Uterus (tissue), 4 donors: ENCODE measurements around the gene PVR. TPM values are rescaled to one million over a fixed set of nuclear protein-coding genes. Genes with fewer than 3 reads are reported as not detected.

Experiments
- DNase-seq, 2 donors: peaks; one replicate each; pipeline ENCODE4 v3.0.0-alpha.2; 2019 to 2020
- H3K27ac ChIP-seq, 2 donors: fragments of 200-600 bp; sonication (generic); 1 replicate in 1 of 2; 2 replicates in 1 of 2; pipeline ENCODE4 v1.5.1; 2016 to 2018
- H3K27me3 ChIP-seq, 2 donors: fragments of 200-600 bp; sonication (generic); one replicate each; pipeline ENCODE4 v1.5.1; 2018 to 2019; ENCODE audit warnings: control low read depth in 1 of 2
- H3K36me3 ChIP-seq, 2 donors: fragments of 200-600 bp; sonication (generic); one replicate each; pipeline ENCODE4 v1.5.1; 2019; ENCODE audit warnings: control low read depth in 1 of 2
- H3K4me1 ChIP-seq, 2 donors: fragments of 200-600 bp; sonication (generic); one replicate each; pipeline ENCODE4 v1.5.1; 2018 to 2019; ENCODE audit warnings: control low read depth in 1 of 2
- H3K4me3 ChIP-seq, 2 donors: fragments of 200-600 bp; sonication (generic); 1 replicate in 1 of 2; 2 replicates in 1 of 2; pipeline ENCODE4 v1.5.1; 2018 to 2019; ENCODE audit warnings: mild to moderate bottlenecking in 1 of 2
- H3K9me3 ChIP-seq, 2 donors: fragments of 200-600 bp; sonication (generic); one replicate each; pipeline ENCODE4 v1.5.1; 2019; ENCODE audit warnings: control low read depth in 1 of 2
- CTCF ChIP-seq, 4 experiments: fragments of 200-600 bp in 2 of 4; fragments of 450-650 bp in 2 of 4; sonication (generic) in 2 of 4; IDR thresholded peaks; one replicate each; pipeline ENCODE4 v1.5.1; 2016 to 2019; ENCODE audit warnings: antibody characterized with exemption in 4 of 4, mild to moderate bottlenecking in 2 of 4, moderate library complexity in 1 of 4
- POLR2A ChIP-seq, 2 donors: fragments of 450-650 bp; IDR thresholded peaks; one replicate each; pipeline ENCODE4 v1.6.1; 2016; ENCODE audit warnings: antibody characterized with exemption in 2 of 2, mild to moderate bottlenecking in 1 of 2, moderate library complexity in 1 of 2
- intact Hi-C: fragments of 100-400 bp; cut with DNase I; formaldehyde crosslinking; loops from one replicate; pipeline ENCODE4 v1.15.1; 2023; ENCODE audit warnings: low total_unique reads
- total RNA-seq, 4 donors: library from RNA; depleted of rRNA in 3 of 4; stranded (reverse); fragments of >200 nt in 3 of 4; gene quantifications; one replicate each; pipeline versions ENCODE4 v1.1.0 to v1.2.4, GENCODE V29; 2014 to 2023
- donor health status: DM: yes; HTN: yes; CAD: no.

PVR gene
- total RNA-seq, 4 donors from 2014 or later: 7.9 to 45.3 (median 28.0) TPM

- intact Hi-C loops: no loop called here
- no peak for DNase-seq
- Histone ChIP-seq H3K9me3 (no peaks in the 10 kb centered on the region), H3K4me1 (no peaks in the 10 kb centered on the region), H3K27me3 (no peaks in the 10 kb centered on the region), H3K4me3 (no peak overlapping the region), H3K27ac (no peak overlapping the region), H3K36me3 (no peaks in the 10 kb centered on the region)
- TF ChIP-seq CTCF (IDR thresholded peaks at IDR 0.05): no peak
- no peak for TF ChIP-seq POLR2A (IDR thresholded peaks at IDR 0.05)
These were observed 59.8 kb downstream of the PVR start for GRCh38 chr19:44703336-44704078.

GRCh38 chr19:44704982-44705381, 61.3 kb downstream of the PVR start:
- Histone ChIP-seq H3K36me3 (no peaks in the 10 kb centered on the region), H3K27me3 (no peaks in the 10 kb centered on the region), H3K9me3 (no peaks in the 10 kb centered on the region), H3K4me3 (no peak overlapping the region), H3K4me1 (no peaks in the 10 kb centered on the region), H3K27ac (no peak overlapping the region)
- DNase-seq: no peak
- intact Hi-C loops: no loop called here
- no peak for TF ChIP-seq CTCF (IDR thresholded peaks at IDR 0.05)
- TF ChIP-seq POLR2A (IDR thresholded peaks at IDR 0.05): no peak

GRCh38 chr19:44705502-44706010, 61.8 kb downstream of the PVR start:
- Histone ChIP-seq H3K4me1 (no peaks in the 10 kb centered on the region), H3K27me3 (no peaks in the 10 kb centered on the region), H3K27ac (no peak overlapping the region), H3K9me3 (no peaks in the 10 kb centered on the region), H3K4me3 (no peak overlapping the region), H3K36me3 (no peaks in the 10 kb centered on the region)
- TF ChIP-seq CTCF (IDR thresholded peaks at IDR 0.05): no peak
- no peak for TF ChIP-seq POLR2A (IDR thresholded peaks at IDR 0.05)
- DNase-seq: no peak
- intact Hi-C loops: no loop called here

GRCh38 chr19:44706506-44707236, 63.0 kb downstream of the PVR start:
- H3K27me3 ChIP-seq: no peaks in the 10 kb centered on the region
- no peak for DNase-seq
- H3K4me1 ChIP-seq: no peaks in the 10 kb centered on the region
- no peak overlapping the region for H3K4me3 ChIP-seq
- H3K36me3 ChIP-seq: no peaks in the 10 kb centered on the region
- intact Hi-C loops: no loop called here
- H3K27ac ChIP-seq: no peak overlapping the region
- no peaks in the 10 kb centered on the region for H3K9me3 ChIP-seq
- TF ChIP-seq CTCF (IDR thresholded peaks at IDR 0.05) (no peak), POLR2A (IDR thresholded peaks at IDR 0.05) (no peak)

GRCh38 chr19:44707794-44708193, 64.1 kb downstream of the PVR start:
- no peaks in the 10 kb centered on the region for H3K27me3 ChIP-seq
- H3K9me3 ChIP-seq: no peaks in the 10 kb centered on the region
- H3K4me1 ChIP-seq: no peaks in the 10 kb centered on the region
- H3K27ac ChIP-seq: no peak overlapping the region
- no peak for DNase-seq
- H3K4me3 ChIP-seq: no peak overlapping the region
- intact Hi-C loops: no loop called here
- TF ChIP-seq CTCF (IDR thresholded peaks at IDR 0.05): no peak
- no peak for TF ChIP-seq POLR2A (IDR thresholded peaks at IDR 0.05)
- H3K36me3 ChIP-seq: no peaks in the 10 kb centered on the region
